GM21825 (cell line): Measurements from ENCODE around the gene FAM174B.

ENCODE experiments used
- ATAC-seq: cut with Tn5 transposase; IDR thresholded peaks from one replicate; pipeline ENCODE4 v1.9.1; 2021; ENCODE audit warnings: mild to moderate bottlenecking, moderate library complexity; ENCODE audit not compliant: unreplicated experiment

Gene FAM174B

GRCh38 chr15:92574566-92574965 is 81.0 kb downstream of the FAM174B start:
- no peak for ATAC-seq

GRCh38 chr15:92574161-92574560 is 81.4 kb downstream of the FAM174B start:
- ATAC-seq = no peak

GRCh38 chr15:92571824-92572223 is 83.8 kb downstream of the FAM174B start:
- ATAC-seq = no peak

GRCh38 chr15:92570391-92570790 is 85.2 kb downstream of the FAM174B start:
- no peak for ATAC-seq

- ATAC-seq = no peak
These were observed 85.8 kb downstream of the FAM174B start for GRCh38 chr15:92569778-92570177.
